ENCODE measurements around the gene SYNPR.

SYNPR gene

GRCh38 chr3:63304421-63304820 lies 26.3 kb downstream of the SYNPR start:
- no peak overlapping the region for H3K4me2 ChIP-seq (ENCODE audit: low read length)
- H3K4me1 ChIP-seq (ENCODE audit: insufficient read depth, low read length, severe bottlenecking), result no peaks in the 10 kb centered on the region
- H3K27ac ChIP-seq (ENCODE audit: low read depth, low read length, poor library complexity, severe bottlenecking), result no peak overlapping the region
- H2AFZ ChIP-seq (ENCODE audit: low read length), result no peak overlapping the region
- no peaks in the 10 kb centered on the region for H3F3A ChIP-seq (ENCODE audit: insufficient read depth, low read length)
- no peak overlapping the region for H3K4me3 ChIP-seq (ENCODE audit: low read depth, low read length, poor library complexity, severe bottlenecking)
- H3K9me3 ChIP-seq (ENCODE audit: low read length), result no peaks in the 10 kb centered on the region
- no peaks in the 10 kb centered on the region for H3K9me2 ChIP-seq (ENCODE audit: low read depth, low read length)
- H3K27me3 ChIP-seq (ENCODE audit: insufficient read depth, low read length), result no peaks in the 10 kb centered on the region
- H3K36me3 ChIP-seq (ENCODE audit: insufficient read depth, low read length), result no peaks in the 10 kb centered on the region
- no peaks in the 10 kb centered on the region for H4K20me1 ChIP-seq (ENCODE audit: insufficient read depth, low read length)
- H3K9ac ChIP-seq (ENCODE audit: low read length), result no peak overlapping the region
- no peaks in the 10 kb centered on the region for H3K79me2 ChIP-seq (ENCODE audit: insufficient read depth, low read length)
- no peak for TF ChIP-seq EZH2 (IDR thresholded peaks at IDR 0.05; ENCODE audit: borderline replicate concordance, low read length)

- Histone ChIP-seq H3F3A (ENCODE audit: insufficient read depth, low read length) (no peaks in the 10 kb centered on the region), H3K27ac (ENCODE audit: low read depth, low read length, poor library complexity, severe bottlenecking) (no peak overlapping the region), H3K4me1 (ENCODE audit: insufficient read depth, low read length, severe bottlenecking) (no peaks in the 10 kb centered on the region), H3K36me3 (ENCODE audit: insufficient read depth, low read length) (no peaks in the 10 kb centered on the region), H3K9me3 (ENCODE audit: low read length) (no peaks in the 10 kb centered on the region), H3K79me2 (ENCODE audit: insufficient read depth, low read length) (no peaks in the 10 kb centered on the region), H4K20me1 (ENCODE audit: insufficient read depth, low read length) (no peaks in the 10 kb centered on the region), H3K4me3 (ENCODE audit: low read depth, low read length, poor library complexity, severe bottlenecking) (no peak overlapping the region), H2AFZ (ENCODE audit: low read length) (no peak overlapping the region), H3K27me3 (ENCODE audit: insufficient read depth, low read length) (no peaks in the 10 kb centered on the region), H3K9me2 (ENCODE audit: low read depth, low read length) (no peaks in the 10 kb centered on the region), H3K4me2 (ENCODE audit: low read length) (no peak overlapping the region), H3K9ac (ENCODE audit: low read length) (no peak overlapping the region)
- no peak for TF ChIP-seq CTCF (IDR thresholded peaks at IDR 0.05; ENCODE audit: low read length)
- TF ChIP-seq EZH2 (IDR thresholded peaks at IDR 0.05; ENCODE audit: borderline replicate concordance, low read length), result no peak
These were observed 30.0 kb downstream of the SYNPR start for GRCh38 chr3:63308072-63308471.

GRCh38 chr3:63309768-63310167 lies 31.7 kb downstream of the SYNPR start:
- no peak overlapping the region for H2AFZ ChIP-seq (ENCODE audit: low read length)
- no peaks in the 10 kb centered on the region for H3F3A ChIP-seq (ENCODE audit: insufficient read depth, low read length)
- H3K36me3 ChIP-seq (ENCODE audit: insufficient read depth, low read length), result no peaks in the 10 kb centered on the region
- H3K4me2 ChIP-seq (ENCODE audit: low read length), result no peak overlapping the region
- no peak overlapping the region for H3K27ac ChIP-seq (ENCODE audit: low read depth, low read length, poor library complexity, severe bottlenecking)
- TF ChIP-seq CTCF (IDR thresholded peaks at IDR 0.05; ENCODE audit: low read length) (no peak), EZH2 (IDR thresholded peaks at IDR 0.05; ENCODE audit: borderline replicate concordance, low read length) (no peak)
- no peaks in the 10 kb centered on the region for H4K20me1 ChIP-seq (ENCODE audit: insufficient read depth, low read length)
- H3K4me1 ChIP-seq (ENCODE audit: insufficient read depth, low read length, severe bottlenecking), result no peaks in the 10 kb centered on the region
- no peaks in the 10 kb centered on the region for H3K9me2 ChIP-seq (ENCODE audit: low read depth, low read length)
- H3K9me3 ChIP-seq (ENCODE audit: low read length), result no peaks in the 10 kb centered on the region
- H3K4me3 ChIP-seq (ENCODE audit: low read depth, low read length, poor library complexity, severe bottlenecking), result no peak overlapping the region
- no peaks in the 10 kb centered on the region for H3K27me3 ChIP-seq (ENCODE audit: insufficient read depth, low read length)
- no peak overlapping the region for H3K9ac ChIP-seq (ENCODE audit: low read length)
- no peaks in the 10 kb centered on the region for H3K79me2 ChIP-seq (ENCODE audit: insufficient read depth, low read length)

GRCh38 chr3:63323766-63324165 lies 45.7 kb downstream of the SYNPR start:
- Histone ChIP-seq H3K27ac (ENCODE audit: low read depth, low read length, poor library complexity, severe bottlenecking) (no peak overlapping the region), H3F3A (ENCODE audit: insufficient read depth, low read length) (no peaks in the 10 kb centered on the region), H3K9me2 (ENCODE audit: low read depth, low read length) (no peaks in the 10 kb centered on the region), H3K4me3 (ENCODE audit: low read depth, low read length, poor library complexity, severe bottlenecking) (no peak overlapping the region), H3K9me3 (ENCODE audit: low read length) (no peaks in the 10 kb centered on the region), H3K27me3 (ENCODE audit: insufficient read depth, low read length) (no peaks in the 10 kb centered on the region), H3K9ac (ENCODE audit: low read length) (no peak overlapping the region), H3K4me2 (ENCODE audit: low read length) (no peak overlapping the region), H2AFZ (ENCODE audit: low read length) (no peak overlapping the region), H4K20me1 (ENCODE audit: insufficient read depth, low read length) (no peaks in the 10 kb centered on the region), H3K79me2 (ENCODE audit: insufficient read depth, low read length) (no peaks in the 10 kb centered on the region), H3K36me3 (ENCODE audit: insufficient read depth, low read length) (no peaks in the 10 kb centered on the region), H3K4me1 (ENCODE audit: insufficient read depth, low read length, severe bottlenecking) (no peaks in the 10 kb centered on the region)
- TF ChIP-seq EZH2 (IDR thresholded peaks at IDR 0.05; ENCODE audit: borderline replicate concordance, low read length) (no peak), CTCF (IDR thresholded peaks at IDR 0.05; ENCODE audit: low read length) (no peak)

Data from OCI-LY1 (cell line).